HG02623 (cell line): ENCODE measurements around the gene CRIP1.

Experiments used
- ATAC-seq: cut with Tn5 transposase; IDR thresholded peaks from one replicate; pipeline ENCODE4 v1.9.1; 2021; ENCODE audit warnings: moderate library complexity; ENCODE audit not compliant: unreplicated experiment

The CRIP1 gene

GRCh38 chr14:105486163-105486973 lies at the start of gene CRIP1:
Gene CRIP1, plus strand, starts transcription at chr14:105486886. Its CDS starts 374 bp downstream, at chr14:105487260.
- no peak for ATAC-seq

- no peak for ATAC-seq
These were observed 49.6 kb upstream of the CRIP1 start for GRCh38 chr14:105436891-105437722.

GRCh38 chr14:105437723-105438500 lies 48.8 kb upstream of the CRIP1 start:
- no peak for ATAC-seq

- no peak for ATAC-seq
These were observed 47.5 kb upstream of the CRIP1 start for GRCh38 chr14:105439179-105439578.

GRCh38 chr14:105439710-105440553 lies 46.8 kb upstream of the CRIP1 start:
- ATAC-seq, result no peak

GRCh38 chr14:105440554-105440900 lies 46.2 kb upstream of the CRIP1 start:
- no peak for ATAC-seq

GRCh38 chr14:105440992-105441391 lies 45.7 kb upstream of the CRIP1 start:
- no peak for ATAC-seq

GRCh38 chr14:105442125-105442524 lies 44.6 kb upstream of the CRIP1 start:
- ATAC-seq, result no peak

GRCh38 chr14:105442834-105443233 lies 43.9 kb upstream of the CRIP1 start:
- ATAC-seq, result no peak

GRCh38 chr14:105444859-105445258 lies 41.8 kb upstream of the CRIP1 start:
- ATAC-seq, result no peak

GRCh38 chr14:105445290-105445689 lies 41.4 kb upstream of the CRIP1 start:
- no peak for ATAC-seq

- ATAC-seq, result no peak
These were observed 40.5 kb upstream of the CRIP1 start for GRCh38 chr14:105445901-105446845.

GRCh38 chr14:105446971-105447370 lies 39.7 kb upstream of the CRIP1 start:
- ATAC-seq, result no peak

- no peak for ATAC-seq
These were observed 38.7 kb upstream of the CRIP1 start for GRCh38 chr14:105447651-105448640.

- no peak for ATAC-seq
These were observed 38.0 kb upstream of the CRIP1 start for GRCh38 chr14:105448706-105449111.

GRCh38 chr14:105449276-105450122 lies 37.2 kb upstream of the CRIP1 start:
- ATAC-seq, result no peak

- ATAC-seq, result no peak
These were observed 36.6 kb upstream of the CRIP1 start for GRCh38 chr14:105450123-105450505.
